H9 (cell line): ENCODE data around the gene GNA15. TPM values are rescaled to one million over a fixed set of nuclear protein-coding genes. Genes with fewer than 3 reads are reported as not detected.
A peak's percentile ranks its signal among the peaks of the same experiment; 100 is the strongest.

Source experiments
- DNase-seq: peaks from one replicate; pipeline ENCODE4 v3.0.0-alpha.2; 2017
- H2AFZ ChIP-seq: one replicate; pipeline ENCODE4 v1.6.1; 2013; ENCODE audit warnings: mild to moderate bottlenecking, low read length, control low read depth, moderate library complexity
- H2AK5ac ChIP-seq: 2 replicates; pipeline ENCODE4 v1.6.1; 2013; ENCODE audit warnings: low read length, control low read depth, mixed read lengths; ENCODE audit not compliant: insufficient read length
- H2BK120ac ChIP-seq: one replicate; pipeline ENCODE4 v1.6.1; 2013; ENCODE audit warnings: low read depth, mild to moderate bottlenecking, low read length, control low read depth, inconsistent platforms; ENCODE audit not compliant: poor library complexity, severe bottlenecking
- H2BK12ac ChIP-seq: 2 replicates; pipeline ENCODE4 v1.6.1; 2013; ENCODE audit warnings: low read length, control low read depth, mixed read lengths, low read depth; ENCODE audit not compliant: insufficient read length
- H2BK15ac ChIP-seq: 2 replicates; pipeline ENCODE4 v1.6.1; 2013; ENCODE audit warnings: low read depth, low read length, control low read depth
- H2BK20ac ChIP-seq: one replicate; pipeline ENCODE4 v1.6.1; 2013; ENCODE audit warnings: low read depth, mild to moderate bottlenecking, low read length, control low read depth, inconsistent platforms; ENCODE audit not compliant: poor library complexity, severe bottlenecking
- H2BK5ac ChIP-seq: 2 replicates; pipeline ENCODE4 v1.6.1; 2013; ENCODE audit warnings: low read length, control low read depth, mixed read lengths; ENCODE audit not compliant: insufficient read length
- H3K14ac ChIP-seq: 2 replicates; pipeline ENCODE4 v1.6.1; 2013; ENCODE audit warnings: low read length, control low read depth; ENCODE audit not compliant: insufficient read depth
- H3K18ac ChIP-seq: 2 replicates; pipeline ENCODE4 v1.6.1; 2013; ENCODE audit warnings: low read depth, mild to moderate bottlenecking, mixed read lengths, low read length, control low read depth; ENCODE audit not compliant: insufficient read length
- H3K23ac ChIP-seq: 2 replicates; pipeline ENCODE4 v1.6.1; 2013; ENCODE audit warnings: low read length, control low read depth, mixed read lengths, low read depth; ENCODE audit not compliant: insufficient read length
- H3K23me2 ChIP-seq: 2 replicates; pipeline ENCODE4 v1.6.1; 2013; ENCODE audit warnings: low read depth, mild to moderate bottlenecking, mixed read lengths, low read length, control low read depth; ENCODE audit not compliant: insufficient read length, poor library complexity, severe bottlenecking
- H3K27ac ChIP-seq: 2 replicates; pipeline ENCODE4 v1.5.1; 2013; ENCODE audit warnings: low read length, control low read depth, mixed read lengths, low read depth; ENCODE audit not compliant: insufficient read length
- H3K27me3 ChIP-seq: 2 replicates; pipeline ENCODE4 v1.6.1; 2013; ENCODE audit warnings: low read length, control low read depth, inconsistent platforms; ENCODE audit not compliant: insufficient read depth
- H3K4ac ChIP-seq: 2 replicates; pipeline ENCODE4 v1.6.1; 2013; ENCODE audit warnings: low read depth, mild to moderate bottlenecking, control low read depth, inconsistent platforms, low read length, moderate library complexity
- H3K4me1 ChIP-seq: 2 replicates; pipeline ENCODE4 v1.6.1; 2013; ENCODE audit warnings: low read length, control low read depth, inconsistent platforms; ENCODE audit not compliant: insufficient read depth
- H3K4me2 ChIP-seq: 2 replicates; pipeline ENCODE4 v1.6.1; 2013; ENCODE audit warnings: low read length, control low read depth, mixed read lengths; ENCODE audit not compliant: insufficient read length, insufficient read depth
- H3K56ac ChIP-seq: 2 replicates; pipeline ENCODE4 v1.6.1; 2013; ENCODE audit warnings: low read depth, mild to moderate bottlenecking, mixed read lengths, low read length, control low read depth; ENCODE audit not compliant: insufficient read length
- H3K79me1 ChIP-seq: 2 replicates; pipeline ENCODE4 v1.6.1; 2013; ENCODE audit warnings: low read depth, mild to moderate bottlenecking, moderate library complexity, low read length, control low read depth, inconsistent platforms; ENCODE audit not compliant: insufficient read depth, poor library complexity, severe bottlenecking
- H3K79me2 ChIP-seq: 2 replicates; pipeline ENCODE4 v1.6.1; 2013; ENCODE audit warnings: low read length, control low read depth, inconsistent platforms; ENCODE audit not compliant: insufficient read depth
- H3K9ac ChIP-seq: 2 replicates; pipeline ENCODE4 v1.6.1; 2013; ENCODE audit warnings: low read length, control low read depth, mixed read lengths; ENCODE audit not compliant: insufficient read length; ENCODE audit errors: extremely low read depth
- H3K9me3 ChIP-seq: one replicate; pipeline ENCODE4 v1.6.1; 2013; ENCODE audit warnings: low read depth, low read length, inconsistent platforms; ENCODE audit not compliant: control insufficient read depth
- H3T11ph ChIP-seq: one replicate; pipeline ENCODE4 v1.6.1; 2013; ENCODE audit warnings: mild to moderate bottlenecking, low read length, control low read depth, inconsistent platforms
- H4K20me1 ChIP-seq: one replicate; pipeline ENCODE4 v1.6.1; 2013; ENCODE audit not compliant: control insufficient read depth, insufficient read length, insufficient read depth
- H4K5ac ChIP-seq: 2 replicates; pipeline ENCODE4 v1.6.1; 2013; ENCODE audit warnings: low read depth, mild to moderate bottlenecking, mixed read lengths, low read length, control low read depth; ENCODE audit not compliant: insufficient read length
- H4K8ac ChIP-seq: replicated peaks from 2 replicates; pipeline ENCODE4 v1.6.1; 2013; ENCODE audit warnings: low read length, control low read depth, mixed read lengths, low read depth; ENCODE audit not compliant: insufficient read length
- H4K91ac ChIP-seq: 2 replicates; pipeline ENCODE4 v1.6.1; 2013; ENCODE audit warnings: low read depth, mild to moderate bottlenecking, moderate library complexity, mixed read lengths, low read length, control low read depth; ENCODE audit not compliant: insufficient read length
- H3K27ac Mint-ChIP-seq, 3 experiments: 2 replicates in 2 of 3; 3 replicates in 1 of 3; pipeline ENCODE4 v1.8.0; 2020 to 2021; ENCODE audit warnings: mixed read lengths in 3 of 3, mild to moderate bottlenecking in 1 of 3, moderate library complexity in 1 of 3
- H3K27me3 Mint-ChIP-seq: 2 replicates; pipeline ENCODE4 v1.8.0; 2021; ENCODE audit warnings: low read depth, mild to moderate bottlenecking, moderate library complexity, mixed read lengths
- H3K36me3 Mint-ChIP-seq, 3 experiments: 2 replicates in 2 of 3; 3 replicates in 1 of 3; pipeline ENCODE4 v1.8.0; 2020 to 2021; ENCODE audit warnings: low read depth in 3 of 3, mixed read lengths in 3 of 3; ENCODE audit not compliant: insufficient read depth in 1 of 3
- H3K4me1 Mint-ChIP-seq, 2 experiments: 2 replicates each; pipeline ENCODE4 v1.8.0; 2020; ENCODE audit warnings: mixed read lengths in 2 of 2
- H3K4me3 Mint-ChIP-seq, 2 experiments: 2 replicates in 1 of 2; 3 replicates in 1 of 2; pipeline ENCODE4 v1.8.0; 2020 to 2021; ENCODE audit warnings: mild to moderate bottlenecking in 2 of 2, mixed read lengths in 2 of 2, moderate library complexity in 1 of 2
- H3K9me3 Mint-ChIP-seq, 2 experiments: 2 replicates in 1 of 2; 3 replicates in 1 of 2; pipeline ENCODE4 v1.8.0; 2020; ENCODE audit warnings: mild to moderate bottlenecking in 2 of 2, mixed read lengths in 2 of 2, moderate library complexity in 1 of 2
- CTCF ChIP-seq: fragments of 200-600 bp; sonication (generic); conservative IDR thresholded peaks from 3 replicates; pipeline ENCODE4 v1.8.0; 2021; ENCODE audit warnings: antibody characterized with exemption, mild to moderate bottlenecking
- WGBS: extraction: QIAGEN DNeasy Blood & Tissue Kit; methylation state at CpG from one replicate; pipeline ENCODE4 v1.1.7; 2013; ENCODE audit warnings: missing lambda C conversion rate, low lambda C conversion rate, mixed read lengths; ENCODE audit not compliant: insufficient read length; ENCODE audit errors: extremely low coverage; 5-methylcytosine and 5-hydroxymethylcytosine counted together
- total RNA-seq: library from RNA; stranded (reverse); gene quantifications from 2 replicates; pipeline ENCODE4 v1.2.1, GENCODE V29; 2021

Gene GNA15
- total RNA-seq, 1 experiment from 2014 or later = not detected

GRCh38 chr19:3118232-3119070, 17.4 kb upstream of the GNA15 start:
- Histone ChIP-seq H2BK120ac (no peak overlapping the region), H3K18ac (no peak overlapping the region), H2BK15ac (no peak overlapping the region), H4K8ac (no peak overlapping the region), H3K27ac (no peak overlapping the region), H3K79me1 (no peaks in the 10 kb centered on the region), H3K9ac (no peak overlapping the region), H4K5ac (no peak overlapping the region), H3K9me3 (no peaks in the 10 kb centered on the region), H4K91ac (no peak overlapping the region), H3K4ac (no peak overlapping the region), H4K20me1 (no peaks in the 10 kb centered on the region), H2BK5ac (no peak overlapping the region), H3K79me2 (no peaks in the 10 kb centered on the region), H3K23me2 (no peaks in the 10 kb centered on the region), H3T11ph (no peak overlapping the region), H3K56ac (no peak overlapping the region), H3K23ac (no peak overlapping the region), H2BK12ac (no peak overlapping the region), H2AFZ (no peak overlapping the region), H3K27me3 (no peaks in the 10 kb centered on the region), H3K4me2 (no peak overlapping the region), H2BK20ac (no peak overlapping the region), H3K14ac (no peak overlapping the region; the same call in 1 of the 2 replicates), H2AK5ac (no peak overlapping the region), H3K4me1 (no peaks in the 10 kb centered on the region; the same call in 1 of the 2 replicates)
- no peak for DNase-seq
- Mint-ChIP-seq H3K4me3 (no peak overlapping the region), H3K36me3 (peaks cover 0 to 4% (median 0%) of the 10 kb centered on the region in 3 experiments; a peak in 2 of 7 replicates), H3K4me1 (peaks cover 2 to 5% of the 10 kb centered on the region in 2 experiments; a peak in 2 of 4 replicates), H3K27ac (peak overlapping the region in 2 of 3 experiments; percentile 61; a peak in 3 of 7 replicates), H3K27me3 (no peaks in the 10 kb centered on the region), H3K9me3 (no peaks in the 10 kb centered on the region)
- no CpG with 5 or more reads among the region's 42 CpGs for WGBS
- TF ChIP-seq CTCF = no peak
